Activated T-cell treated with anti-CD3 and anti-CD28 coated beads, Interleukin-2, amount 50 U/mL, for 48 hours (primary cell): ENCODE results near the gene RNGTT.

Experiments used
- DNase-seq, 2 experiments: peaks; one replicate each; pipeline ENCODE4 v3.0.0-alpha.2; 2020

Gene RNGTT

DNA sequence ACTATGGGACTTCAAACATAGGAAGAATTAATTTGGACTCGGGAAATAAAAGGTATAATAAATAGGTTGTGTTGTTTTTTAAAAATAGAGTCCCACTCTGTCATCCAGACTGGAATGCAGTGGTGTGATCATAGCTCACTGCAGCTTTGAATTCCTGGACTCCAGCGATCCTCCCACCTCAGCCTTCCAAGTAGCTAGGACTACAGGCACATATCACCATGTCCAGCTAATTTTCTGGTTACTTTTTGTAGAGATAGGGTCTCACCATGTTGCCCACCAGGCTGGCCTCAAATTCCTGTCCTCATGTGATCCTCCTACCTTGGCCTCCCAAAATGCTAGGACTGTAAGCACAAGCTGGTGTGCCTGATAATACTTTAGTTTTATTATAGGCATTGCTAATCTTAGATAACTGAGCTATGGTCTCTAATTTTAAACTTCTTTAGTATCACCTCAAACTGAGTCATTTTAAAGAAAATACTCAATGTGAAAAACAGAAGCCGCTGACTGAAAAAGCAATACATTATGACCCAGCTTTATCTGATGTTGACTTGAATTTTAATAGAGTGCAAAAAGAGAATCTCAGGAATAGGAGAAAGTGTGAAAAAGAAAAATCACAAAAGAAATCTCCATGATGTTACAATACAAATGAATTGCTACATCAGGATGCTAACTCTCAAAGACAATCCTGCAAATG is 251.0 kb downstream of the RNGTT start:
- no peak for DNase-seq

DNA sequence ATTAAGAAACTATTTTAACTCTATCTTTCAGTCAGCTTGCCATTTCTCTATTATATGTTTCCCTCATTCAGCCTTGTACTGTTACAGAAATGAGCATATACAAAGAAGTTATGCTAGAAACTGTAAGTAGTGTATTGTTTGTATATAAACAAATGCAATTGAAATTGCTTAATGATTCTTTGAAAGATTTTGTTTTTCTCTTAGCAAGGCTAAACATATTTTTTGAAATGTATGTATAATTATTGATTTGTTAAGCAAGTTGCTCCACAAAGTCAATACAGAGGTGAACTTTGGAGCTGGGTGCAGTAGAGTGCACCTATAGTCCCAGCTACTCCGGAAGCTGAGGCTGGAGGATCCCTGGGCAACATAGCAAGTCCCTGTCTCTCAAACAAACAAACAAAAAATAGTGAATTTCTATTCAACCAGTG is 253.6 kb downstream of the RNGTT start:
- no peak for DNase-seq

GRCh38 chr6:88708197-88708744 is 255.1 kb downstream of the RNGTT start:
- DNase-seq = no peak

DNA sequence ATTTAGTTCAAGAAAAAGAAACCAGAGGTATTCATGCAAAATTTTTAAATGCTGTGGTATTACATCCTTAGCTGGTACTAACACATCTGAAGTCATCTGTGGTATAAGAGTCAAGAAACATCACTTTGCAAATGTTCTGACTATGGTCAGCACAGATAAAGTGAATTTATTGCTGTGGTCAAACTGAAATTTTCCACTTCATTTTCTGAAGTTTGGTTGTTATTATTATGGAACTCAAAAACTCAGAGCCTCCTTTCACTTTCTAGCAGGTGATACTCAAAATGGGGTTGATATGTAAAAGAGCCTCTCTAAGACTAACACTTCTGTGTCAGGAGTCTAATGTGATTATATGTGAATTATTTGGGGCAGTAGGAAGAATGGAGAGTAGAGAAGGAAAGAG is 257.8 kb downstream of the RNGTT start:
- DNase-seq = no peak

GRCh38 chr6:88704980-88705379 is 258.4 kb downstream of the RNGTT start:
- DNase-seq = no peak

DNA sequence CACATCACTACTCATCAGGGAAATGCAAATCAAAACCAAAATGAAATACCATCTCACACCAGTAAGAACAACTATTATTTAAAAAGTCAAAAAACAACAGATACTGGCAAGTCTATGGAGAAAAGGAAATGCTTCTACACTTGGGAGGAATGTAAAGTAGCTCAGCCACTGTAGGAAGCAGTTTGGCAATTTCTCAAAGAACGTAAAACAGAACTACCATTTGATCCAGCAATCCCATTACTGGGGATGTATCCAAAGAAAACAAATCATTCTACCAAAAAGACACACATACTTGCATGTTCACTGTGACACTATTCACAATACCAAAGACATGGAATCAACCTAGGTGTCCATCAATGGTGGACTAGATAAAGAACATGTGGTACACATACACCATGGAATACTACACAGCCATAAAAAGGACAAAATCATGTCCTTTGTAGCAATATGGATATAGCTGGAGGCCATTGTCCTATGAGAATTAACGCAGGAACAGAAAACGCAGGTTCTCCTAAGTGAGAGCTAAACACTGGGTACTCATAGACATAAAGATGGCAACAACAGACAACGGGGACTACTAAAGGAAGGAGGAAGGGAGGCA is 260.4 kb downstream of the RNGTT start:
- DNase-seq = no peak

GRCh38 chr6:88698661-88699060 is 264.8 kb downstream of the RNGTT start:
- no peak for DNase-seq

DNA sequence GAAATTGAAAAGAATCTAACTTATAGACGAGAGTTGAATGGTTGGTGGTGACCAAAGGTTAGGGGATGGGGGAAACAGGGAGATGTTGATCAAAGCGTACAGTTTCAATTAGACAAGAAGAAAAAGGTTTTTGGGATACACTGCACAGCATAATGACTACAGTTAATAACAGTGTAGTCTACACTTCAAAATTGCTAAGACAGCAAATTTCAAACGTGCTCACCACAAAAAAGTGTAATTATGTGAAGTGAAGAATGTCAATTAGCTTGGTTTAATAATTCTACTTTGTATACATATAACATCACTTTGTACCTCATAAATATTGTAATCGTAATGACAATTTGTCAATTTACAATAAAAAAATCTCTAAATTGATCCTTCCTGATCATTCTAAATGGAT is 267.5 kb downstream of the RNGTT start:
- no peak for DNase-seq

DNA sequence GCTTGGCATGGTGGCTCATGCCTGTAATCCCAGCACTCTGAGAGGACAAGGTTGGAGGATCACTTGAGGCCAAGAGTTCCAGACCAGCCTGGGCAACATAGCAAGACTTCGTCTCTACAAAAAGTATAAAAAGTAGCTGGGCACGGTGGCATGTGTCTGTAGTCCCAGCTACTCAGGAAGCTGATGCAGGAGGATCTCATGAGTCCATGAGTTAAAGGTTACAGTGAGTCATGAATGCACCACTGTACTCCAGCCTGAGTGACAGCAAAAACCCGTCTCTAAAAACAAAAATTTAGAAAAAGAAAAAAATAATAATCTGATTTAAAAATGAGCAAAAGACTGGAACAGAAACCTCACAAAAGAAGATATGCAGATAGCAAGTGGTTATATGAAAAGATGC is 279.7 kb downstream of the RNGTT start:
- DNase-seq = no peak

GRCh38 chr6:88680654-88681053 is 282.8 kb downstream of the RNGTT start:
- DNase-seq = no peak

DNA sequence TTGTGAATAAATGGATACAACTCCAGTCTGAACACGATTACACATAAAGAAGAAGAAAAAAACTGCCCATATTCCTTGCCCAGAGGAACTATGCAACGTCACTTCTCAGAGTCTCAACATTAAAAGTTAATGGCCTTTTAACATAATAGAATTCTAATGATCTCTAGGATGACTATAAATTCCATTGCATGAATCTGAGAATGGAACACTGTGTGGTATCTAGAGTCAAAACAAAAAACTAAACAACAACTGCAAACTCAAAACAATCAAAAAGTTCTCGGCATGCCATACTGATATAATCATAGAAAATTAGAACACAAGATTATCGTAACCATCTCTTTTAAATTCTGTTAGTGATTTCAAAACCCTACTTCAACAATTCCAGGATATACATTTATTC is 283.6 kb downstream of the RNGTT start:
- no peak for DNase-seq

- DNase-seq = no peak
These were observed 286.1 kb downstream of the RNGTT start for GRCh38 chr6:88677356-88677755.

GRCh38 chr6:88671624-88672023 is 291.8 kb downstream of the RNGTT start:
- no peak for DNase-seq

GRCh38 chr6:88670369-88670768 is 293.0 kb downstream of the RNGTT start:
- DNase-seq = no peak

DNA sequence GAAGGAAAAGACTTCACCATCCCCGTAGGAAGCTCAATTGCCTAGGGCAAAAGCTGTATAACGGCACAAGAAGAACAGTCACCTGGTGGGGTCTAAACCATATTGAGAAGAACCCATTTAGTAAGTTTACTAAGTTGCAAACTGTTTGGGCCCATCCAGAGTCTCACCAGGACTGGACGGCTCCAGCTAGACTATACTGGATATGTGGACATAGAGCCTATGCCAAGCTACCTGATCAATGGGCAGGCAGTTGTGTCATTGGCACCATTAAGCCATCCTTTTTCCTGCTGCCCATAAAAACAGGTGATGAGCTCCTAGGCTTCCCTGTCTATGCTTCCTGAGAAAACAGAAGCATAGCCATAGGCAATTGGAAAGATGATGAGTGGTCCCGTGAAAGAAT is 293.9 kb downstream of the RNGTT start:
- DNase-seq = no peak

DNA sequence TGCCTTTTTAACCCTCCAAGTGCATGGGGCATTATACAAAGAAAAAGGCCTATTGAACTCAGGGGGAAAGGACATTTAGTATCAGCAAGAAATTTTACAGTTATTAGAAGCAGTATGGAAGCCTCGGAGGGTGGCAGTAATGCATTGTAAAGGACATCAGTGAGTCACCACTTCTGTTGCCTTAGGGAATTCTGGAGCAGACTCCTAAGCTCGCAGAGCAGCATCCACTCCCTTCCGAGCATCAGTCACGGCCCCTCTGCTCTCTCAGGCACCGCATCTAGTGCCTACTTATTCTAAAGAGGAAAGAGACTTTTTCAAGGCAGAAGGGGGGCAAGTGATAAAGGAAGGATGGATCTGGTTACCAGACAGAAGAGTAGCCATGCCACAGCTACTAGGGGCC is 296.5 kb downstream of the RNGTT start:
- no peak for DNase-seq

- no peak for DNase-seq
These were observed 298.3 kb downstream of the RNGTT start for GRCh38 chr6:88665131-88665530.

DNA sequence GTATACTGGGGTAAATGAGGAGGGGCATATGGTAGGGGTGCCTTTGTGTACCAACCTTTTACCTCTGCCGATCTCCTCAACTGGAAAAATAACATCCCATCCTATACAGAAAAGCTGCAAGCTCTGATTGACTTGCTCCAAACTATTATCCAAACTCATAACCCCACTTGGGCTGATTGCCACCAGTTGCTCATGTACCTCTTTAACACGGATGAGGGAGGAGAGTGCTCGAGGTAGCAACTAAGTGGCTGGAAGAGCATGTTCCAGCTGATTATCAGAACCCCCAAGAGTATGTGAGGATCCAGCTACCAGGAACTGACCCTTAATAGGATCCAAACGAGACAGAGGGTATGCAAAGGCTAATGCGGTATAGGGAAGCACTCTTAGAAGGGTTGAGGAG is 299.6 kb downstream of the RNGTT start:
- DNase-seq = no peak

- DNase-seq = no peak
These were observed 300.7 kb downstream of the RNGTT start for GRCh38 chr6:88662653-88663174.

DNA sequence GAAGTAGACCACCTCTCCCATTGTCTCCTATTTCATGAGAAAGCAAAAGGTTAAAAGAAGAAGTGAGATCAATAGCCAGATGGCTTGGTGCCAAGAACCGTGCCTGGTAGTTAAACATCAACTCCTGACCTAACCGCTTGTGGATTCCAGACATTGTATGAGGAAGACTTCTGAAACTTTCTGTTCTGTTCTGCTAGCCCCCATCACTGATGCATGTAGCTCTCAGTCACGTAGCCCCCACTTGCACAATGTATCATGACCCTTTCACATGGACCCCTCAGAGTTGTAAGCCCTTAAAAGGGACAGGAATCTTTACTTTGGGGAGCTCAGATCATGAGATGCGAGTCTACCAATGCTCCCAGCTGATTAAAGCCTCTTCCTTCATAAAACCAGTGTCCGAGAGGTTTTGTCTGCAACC is 301.2 kb downstream of the RNGTT start:
- no peak for DNase-seq

DNA sequence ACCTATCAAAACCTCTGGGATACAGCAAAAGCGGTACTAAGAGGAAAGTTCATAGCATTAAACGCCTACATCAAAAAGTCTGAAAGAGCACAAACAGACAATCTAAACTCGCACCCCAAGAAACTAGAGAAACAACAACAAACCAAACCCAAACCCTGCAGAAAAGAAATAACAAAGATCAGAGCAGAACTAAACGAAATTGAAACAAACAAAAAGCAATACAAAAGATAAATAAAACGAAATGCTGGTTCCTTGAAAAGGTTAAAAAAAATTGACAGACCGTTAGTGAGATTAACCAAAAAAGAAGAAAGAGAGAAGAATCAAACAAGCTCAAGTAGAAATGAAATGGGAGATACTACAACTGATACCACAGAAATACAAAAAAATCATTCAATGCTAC is 302.3 kb downstream of the RNGTT start:
- no peak for DNase-seq

GRCh38 chr6:88655586-88655985 is 307.8 kb downstream of the RNGTT start:
- no peak for DNase-seq

DNA sequence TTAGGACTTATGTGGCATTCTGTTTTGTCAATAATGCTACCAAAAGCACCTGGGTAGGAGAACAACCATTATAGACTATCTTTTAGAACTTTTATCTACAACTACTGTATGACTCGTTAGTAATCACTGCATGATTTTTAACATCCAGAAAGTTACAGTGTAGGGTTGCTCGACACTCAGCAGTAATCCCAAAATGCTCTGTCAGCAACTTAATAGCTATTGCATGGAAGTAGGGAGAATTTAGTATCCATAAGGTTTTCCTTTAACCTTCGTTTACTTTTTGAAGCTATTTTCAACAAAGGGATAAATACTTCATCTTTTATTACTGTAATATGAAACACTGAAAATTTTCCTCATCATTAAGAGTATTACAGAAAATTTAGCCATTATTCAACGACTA is 309.5 kb downstream of the RNGTT start:
- DNase-seq = no peak

- DNase-seq = no peak
These were observed 312.0 kb downstream of the RNGTT start for GRCh38 chr6:88651400-88651799.

- no peak for DNase-seq
These were observed 312.4 kb downstream of the RNGTT start for GRCh38 chr6:88650979-88651378.
